Breast epithelium (tissue), 3 donors: ENCODE data around the gene FAM163B.

Experiments
- POLR2A ChIP-seq: fragments of 450-650 bp; IDR thresholded peaks from one replicate; pipeline ENCODE4 v1.6.1; 2016; ENCODE audit warnings: antibody characterized with exemption, mild to moderate bottlenecking, moderate library complexity
- TF ChIP-seq, protein P1 (sequence below), 3 donors: fragments of 450-650 bp; IDR thresholded peaks; one replicate each; pipeline ENCODE4 v1.5.1; 2016 to 2017; ENCODE audit warnings: antibody characterized with exemption in 3 of 3, mild to moderate bottlenecking in 3 of 3, moderate library complexity in 3 of 3

GRCh38 chr9:133593587-133594253 lies 15.5 kb downstream of the FAM163B start:
- TF ChIP-seq, protein P1, sequence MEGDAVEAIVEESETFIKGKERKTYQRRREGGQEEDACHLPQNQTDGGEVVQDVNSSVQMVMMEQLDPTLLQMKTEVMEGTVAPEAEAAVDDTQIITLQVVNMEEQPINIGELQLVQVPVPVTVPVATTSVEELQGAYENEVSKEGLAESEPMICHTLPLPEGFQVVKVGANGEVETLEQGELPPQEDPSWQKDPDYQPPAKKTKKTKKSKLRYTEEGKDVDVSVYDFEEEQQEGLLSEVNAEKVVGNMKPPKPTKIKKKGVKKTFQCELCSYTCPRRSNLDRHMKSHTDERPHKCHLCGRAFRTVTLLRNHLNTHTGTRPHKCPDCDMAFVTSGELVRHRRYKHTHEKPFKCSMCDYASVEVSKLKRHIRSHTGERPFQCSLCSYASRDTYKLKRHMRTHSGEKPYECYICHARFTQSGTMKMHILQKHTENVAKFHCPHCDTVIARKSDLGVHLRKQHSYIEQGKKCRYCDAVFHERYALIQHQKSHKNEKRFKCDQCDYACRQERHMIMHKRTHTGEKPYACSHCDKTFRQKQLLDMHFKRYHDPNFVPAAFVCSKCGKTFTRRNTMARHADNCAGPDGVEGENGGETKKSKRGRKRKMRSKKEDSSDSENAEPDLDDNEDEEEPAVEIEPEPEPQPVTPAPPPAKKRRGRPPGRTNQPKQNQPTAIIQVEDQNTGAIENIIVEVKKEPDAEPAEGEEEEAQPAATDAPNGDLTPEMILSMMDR (IDR thresholded peaks at IDR 0.05), result no peak
- no peak for TF ChIP-seq POLR2A
